Neural cell (in vitro differentiated cells): ENCODE measurements around the gene C17orf100. TPM values are rescaled to one million over a fixed set of nuclear protein-coding genes. Genes with fewer than 3 reads are reported as not detected.
"Not testable (repeated sequence)": the region's sequence is repeated elsewhere in the genome, so short reads cannot be mapped to it uniquely, and the experiment has no call there.

Source experiments
- H2AFZ ChIP-seq: fragments of 200-600, 300-800 bp; sonication (generic), shearing (Covaris generic); 2 replicates; pipeline ENCODE4 v1.6.0; 2014; ENCODE audit warnings: low read depth, mild to moderate bottlenecking, antibody characterized with exemption, low read length, moderate library complexity
- H3F3A ChIP-seq: fragments of 200-600 bp; shearing (Covaris generic); 2 replicates; pipeline ENCODE4 v1.6.1; 2016; ENCODE audit warnings: mild to moderate bottlenecking, moderate library complexity, mixed read lengths, antibody characterized with exemption, low read length; ENCODE audit not compliant: insufficient read depth, poor library complexity, severe bottlenecking
- H3K27ac ChIP-seq: fragments of 200-600, 300-800 bp; sonication (generic), shearing (Covaris generic); 2 replicates; pipeline ENCODE4 v1.5.1; 2014; ENCODE audit warnings: mild to moderate bottlenecking, low read length, moderate library complexity
- H3K27me3 ChIP-seq: fragments of 300-800, 200-600 bp; sonication (generic), shearing (Covaris generic); 2 replicates; pipeline ENCODE4 v1.6.0; 2014; ENCODE audit warnings: mild to moderate bottlenecking, low read depth, low read length, moderate library complexity; ENCODE audit not compliant: insufficient read depth
- H3K36me3 ChIP-seq: fragments of 300-800, 200-600 bp; sonication (generic), shearing (Covaris generic); 2 replicates; pipeline ENCODE4 v1.5.1; 2014; ENCODE audit warnings: mild to moderate bottlenecking, antibody characterized with exemption, low read length, moderate library complexity; ENCODE audit not compliant: insufficient read depth
- H3K4me2 ChIP-seq: fragments of 300-800, 200-600 bp; sonication (generic), shearing (Covaris generic); 2 replicates; pipeline ENCODE4 v1.6.0; 2014; ENCODE audit warnings: mild to moderate bottlenecking, low read length
- H3K4me3 ChIP-seq: fragments of 300-800, 200-600 bp; sonication (generic), shearing (Covaris generic); 2 replicates; pipeline ENCODE4 v1.5.1; 2014; ENCODE audit warnings: mild to moderate bottlenecking, low read length, moderate library complexity
- H3K79me2 ChIP-seq: fragments of 200-600 bp; shearing (Covaris generic); replicated peaks from 2 replicates; pipeline ENCODE4 v1.6.0; 2014; ENCODE audit warnings: mild to moderate bottlenecking, low read length, moderate library complexity; ENCODE audit not compliant: insufficient read depth
- H3K9ac ChIP-seq: fragments of 300-800, 200-600 bp; sonication (generic), shearing (Covaris generic); 2 replicates; pipeline ENCODE4 v1.6.1; 2016; ENCODE audit warnings: mild to moderate bottlenecking, low read length, mixed read lengths
- H3K9me2 ChIP-seq: fragments of 200-600 bp; shearing (Covaris generic); 2 replicates; pipeline ENCODE4 v1.6.1; 2016; ENCODE audit warnings: mild to moderate bottlenecking, low read length, mixed read lengths; ENCODE audit not compliant: insufficient read depth
- H3K9me3 ChIP-seq: fragments of 200-600, 300-800 bp; sonication (generic), shearing (Covaris generic); 2 replicates; pipeline ENCODE4 v1.6.1; 2016; ENCODE audit warnings: mild to moderate bottlenecking, mixed run types, low read length, moderate library complexity, mixed read lengths
- H4K20me1 ChIP-seq: fragments of 200-600 bp; shearing (Covaris generic); 2 replicates; pipeline ENCODE4 v1.6.1; 2016; ENCODE audit warnings: mild to moderate bottlenecking, mixed run types; ENCODE audit not compliant: insufficient read depth
- CTCF ChIP-seq: fragments of 450-650 bp; IDR thresholded peaks from 2 replicates; pipeline ENCODE4 v1.5.1; 2014; ENCODE audit warnings: antibody characterized with exemption, mild to moderate bottlenecking, moderate library complexity; ENCODE audit not compliant: poor library complexity, severe bottlenecking
- EP300 ChIP-seq: fragments of 450-650 bp; conservative IDR thresholded peaks from 2 replicates; pipeline ENCODE4 v1.6.1; 2014; ENCODE audit warnings: antibody characterized with exemption, mild to moderate bottlenecking, moderate library complexity; ENCODE audit not compliant: poor library complexity, severe bottlenecking
- EZH2 ChIP-seq: fragments of 200-600, 300-800 bp; shearing (Covaris generic), sonication (generic); IDR thresholded peaks from 2 replicates; pipeline ENCODE4 v1.6.1; 2014; ENCODE audit warnings: antibody characterized with exemption, low read length, borderline replicate concordance, mild to moderate bottlenecking; ENCODE audit not compliant: insufficient read depth, poor library complexity, severe bottlenecking
- MXI1 ChIP-seq: fragments of 450-650 bp; conservative IDR thresholded peaks from 2 replicates; pipeline ENCODE4 v1.6.1; 2014; ENCODE audit warnings: antibody characterized with exemption, mild to moderate bottlenecking; ENCODE audit not compliant: poor library complexity, severe bottlenecking
- POLR2AphosphoS5 ChIP-seq: IDR thresholded peaks from 2 replicates; pipeline ENCODE4 v1.6.1; 2012
- RAD21 ChIP-seq: fragments of 450-650 bp; conservative IDR thresholded peaks from 2 replicates; pipeline ENCODE4 v1.6.1; 2014; ENCODE audit warnings: antibody characterized with exemption, mild to moderate bottlenecking, moderate library complexity
- REST ChIP-seq: IDR thresholded peaks from 2 replicates; pipeline ENCODE4 v1.6.1; 2012; ENCODE audit warnings: borderline replicate concordance
- SMC3 ChIP-seq: fragments of 450-650 bp; conservative IDR thresholded peaks from 2 replicates; pipeline ENCODE4 v1.6.1; 2014; ENCODE audit warnings: antibody characterized with exemption, mild to moderate bottlenecking, moderate library complexity; ENCODE audit not compliant: poor library complexity
- TAF1 ChIP-seq: IDR thresholded peaks from 2 replicates; pipeline ENCODE4 v1.6.1; 2012; ENCODE audit warnings: low read depth
- polyA plus RNA-seq: library from polyadenylated mRNA; depleted of rRNA; stranded (reverse); fragments of >200 nt; gene quantifications from 2 replicates; pipeline ENCODE4 v1.2.3, GENCODE V29; 2014

The C17orf100 gene
- polyA plus RNA-seq, 1 donor from 2014 or later, result 10.3 TPM

- not testable (repeated sequence) for H3K9me3 ChIP-seq, H3K4me3 ChIP-seq
Measured at GRCh38 chr17:6691958-6692357, 40.4 kb downstream of the C17orf100 start.

DNA sequence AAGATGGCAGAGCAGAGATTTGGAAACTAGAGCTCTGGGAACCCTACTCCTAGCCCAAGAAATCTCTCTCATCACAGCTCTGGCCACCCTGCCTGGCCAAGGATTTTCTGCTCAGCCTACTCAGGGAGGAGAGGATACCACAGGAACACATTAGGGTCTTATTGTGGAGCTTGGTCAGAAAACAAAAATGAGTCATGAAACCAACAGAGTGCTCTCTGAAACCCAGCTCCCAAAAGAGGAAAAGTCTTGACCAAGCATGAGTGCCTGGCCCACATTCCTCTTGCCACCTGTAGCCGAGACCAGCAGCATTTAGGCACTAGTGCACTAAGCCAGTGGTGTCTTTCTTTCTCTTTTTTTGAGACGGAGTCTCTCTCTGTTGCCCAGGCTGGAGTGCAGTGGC is 43.5 kb downstream of the C17orf100 start:
- Histone ChIP-seq H3K9me3 (no peaks in the 10 kb centered on the region), H3K27ac (no peak overlapping the region), H3K27me3 (no peaks in the 10 kb centered on the region), H2AFZ (no peak overlapping the region), H3K9ac (no peak overlapping the region), H3K79me2 (no peaks in the 10 kb centered on the region), H3K4me3 (no peak overlapping the region), H4K20me1 (no peaks in the 10 kb centered on the region), H3F3A (no peaks in the 10 kb centered on the region), H3K4me2 (no peak overlapping the region), H3K36me3 (no peaks in the 10 kb centered on the region), H3K9me2 (no peaks in the 10 kb centered on the region)
- no peak for TF ChIP-seq REST
- no peak for TF ChIP-seq SMC3
- TF ChIP-seq TAF1, result no peak
- TF ChIP-seq EZH2, result no peak
- no peak for TF ChIP-seq EP300

More at GRCh38 chr17:6691958-6692357, 40.4 kb downstream of the C17orf100 start:
- not testable (repeated sequence) for H3K79me2 ChIP-seq, H3K4me2 ChIP-seq, H3K27ac ChIP-seq, H3K36me3 ChIP-seq, H3K9ac ChIP-seq, H3K27me3 ChIP-seq, H3F3A ChIP-seq, H4K20me1 ChIP-seq, H2AFZ ChIP-seq, H3K9me2 ChIP-seq

DNA sequence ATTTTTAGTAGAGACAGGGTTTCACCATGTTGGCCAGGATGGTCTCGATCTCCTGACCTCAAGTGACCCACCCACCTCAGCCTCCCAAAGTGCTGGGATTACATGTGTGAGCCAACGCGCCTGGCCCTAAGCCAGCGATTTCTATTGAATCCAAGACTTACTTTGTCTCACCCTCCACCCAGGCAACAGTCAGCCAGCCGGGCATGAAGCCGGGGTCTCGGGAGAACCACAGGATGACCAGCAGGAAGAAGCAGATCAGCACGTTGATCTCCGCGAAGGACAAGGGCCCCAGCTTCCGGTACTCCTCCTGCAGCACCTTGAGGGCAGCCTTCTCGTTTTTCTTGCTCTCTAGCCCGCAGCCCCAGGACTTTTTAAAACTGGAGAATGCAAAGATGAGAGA is 44.0 kb downstream of the C17orf100 start:
- Histone ChIP-seq H3K79me2 (no peaks in the 10 kb centered on the region), H3K9me3 (no peaks in the 10 kb centered on the region), H3F3A (no peaks in the 10 kb centered on the region), H3K4me2 (no peak overlapping the region), H3K27ac (no peak overlapping the region), H2AFZ (no peak overlapping the region), H3K9me2 (no peaks in the 10 kb centered on the region), H3K36me3 (no peaks in the 10 kb centered on the region), H3K4me3 (no peak overlapping the region), H4K20me1 (no peaks in the 10 kb centered on the region), H3K9ac (no peak overlapping the region), H3K27me3 (no peaks in the 10 kb centered on the region)
- TF ChIP-seq POLR2AphosphoS5 (no peak), CTCF (no peak), MXI1 (no peak), EP300 (no peak), TAF1 (no peak), REST (no peak), RAD21 (no peak)
